ENCODE results near the gene INPPL1. TPM values are rescaled to one million over a fixed set of nuclear protein-coding genes. Genes with fewer than 3 reads are reported as not detected.

The INPPL1 gene
- total RNA-seq, 2 donors from 2014 or later, result 85.0 to 142 TPM

DNA sequence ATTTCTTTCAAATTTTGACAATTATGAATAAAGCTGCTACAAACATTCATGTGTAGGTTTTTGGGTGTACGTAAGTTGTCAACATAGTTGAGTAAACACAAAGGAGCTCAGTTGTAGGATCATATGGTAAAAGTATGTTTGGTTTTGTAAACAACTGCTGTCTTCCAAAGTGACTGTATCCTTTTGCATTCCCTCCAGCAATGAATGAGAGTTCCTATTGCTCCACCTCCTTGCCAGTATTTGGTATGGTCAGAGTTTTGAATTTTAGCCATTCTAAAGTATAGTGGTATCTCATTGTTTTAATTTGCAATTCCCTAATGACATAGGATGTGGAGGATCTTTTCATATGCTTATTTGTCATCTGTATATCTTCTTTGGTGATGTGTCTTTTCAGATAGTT lies 47.4 kb downstream of the INPPL1 start:
- DNase-seq (ENCODE audit: low spot score), result no peak
- no peak for TF ChIP-seq POLR2AphosphoS5 (IDR thresholded peaks at IDR 0.05)
- no peak for TF ChIP-seq POLR2A (IDR thresholded peaks at IDR 0.05)
- TF ChIP-seq, protein P1, sequence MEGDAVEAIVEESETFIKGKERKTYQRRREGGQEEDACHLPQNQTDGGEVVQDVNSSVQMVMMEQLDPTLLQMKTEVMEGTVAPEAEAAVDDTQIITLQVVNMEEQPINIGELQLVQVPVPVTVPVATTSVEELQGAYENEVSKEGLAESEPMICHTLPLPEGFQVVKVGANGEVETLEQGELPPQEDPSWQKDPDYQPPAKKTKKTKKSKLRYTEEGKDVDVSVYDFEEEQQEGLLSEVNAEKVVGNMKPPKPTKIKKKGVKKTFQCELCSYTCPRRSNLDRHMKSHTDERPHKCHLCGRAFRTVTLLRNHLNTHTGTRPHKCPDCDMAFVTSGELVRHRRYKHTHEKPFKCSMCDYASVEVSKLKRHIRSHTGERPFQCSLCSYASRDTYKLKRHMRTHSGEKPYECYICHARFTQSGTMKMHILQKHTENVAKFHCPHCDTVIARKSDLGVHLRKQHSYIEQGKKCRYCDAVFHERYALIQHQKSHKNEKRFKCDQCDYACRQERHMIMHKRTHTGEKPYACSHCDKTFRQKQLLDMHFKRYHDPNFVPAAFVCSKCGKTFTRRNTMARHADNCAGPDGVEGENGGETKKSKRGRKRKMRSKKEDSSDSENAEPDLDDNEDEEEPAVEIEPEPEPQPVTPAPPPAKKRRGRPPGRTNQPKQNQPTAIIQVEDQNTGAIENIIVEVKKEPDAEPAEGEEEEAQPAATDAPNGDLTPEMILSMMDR (IDR thresholded peaks at IDR 0.05), result no peak
- WGBS, result 68% methylated on average over 1 of the region's 1 CpG
- Histone ChIP-seq H3K36me3 (no peaks in the 10 kb centered on the region), H3K27me3 (replicated peaks; ENCODE audit: insufficient read depth) (no peaks in the 10 kb centered on the region), H3K4me1 (replicated peaks) (no peaks in the 10 kb centered on the region), H3K4me3 (no peak overlapping the region), H3K27ac (no peak overlapping the region), H3K9me3 (no peaks in the 10 kb centered on the region)
- intact Hi-C loops (cut with DNase I), result no loop called here

DNA sequence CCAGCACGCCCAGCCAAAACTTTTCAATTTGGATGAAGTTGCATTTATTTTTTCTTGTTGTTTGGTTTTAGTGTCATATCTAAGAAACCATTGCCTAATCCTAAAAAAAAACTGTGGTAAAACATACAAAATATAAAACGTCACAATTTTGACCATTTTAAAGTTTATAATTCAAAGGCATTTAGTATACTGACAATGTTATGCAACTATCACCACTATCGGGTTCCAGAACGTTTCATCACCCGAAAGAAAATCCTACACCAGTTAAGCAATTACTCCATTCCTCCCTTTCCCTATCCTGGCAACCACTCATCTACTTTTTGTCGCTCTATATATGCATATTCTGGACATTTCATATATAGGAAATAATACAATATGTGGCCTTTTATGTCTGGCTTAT lies 49.9 kb downstream of the INPPL1 start:
- no peaks in the 10 kb centered on the region for H3K36me3 ChIP-seq
- H3K4me1 ChIP-seq (replicated peaks), result no peaks in the 10 kb centered on the region
- intact Hi-C loops (cut with DNase I), result no loop called here
- TF ChIP-seq, protein P1 (IDR thresholded peaks at IDR 0.05), result no peak
- no peak for TF ChIP-seq POLR2A (IDR thresholded peaks at IDR 0.05)
- TF ChIP-seq POLR2AphosphoS5 (IDR thresholded peaks at IDR 0.05), result no peak
- H3K4me3 ChIP-seq, result no peak overlapping the region
- no peak overlapping the region for H3K27ac ChIP-seq
- H3K9me3 ChIP-seq, result no peaks in the 10 kb centered on the region
- H3K27me3 ChIP-seq (replicated peaks; ENCODE audit: insufficient read depth), result no peaks in the 10 kb centered on the region
- no peak for DNase-seq (ENCODE audit: low spot score)
- 82% methylated on average over 6 of the region's 6 CpGs for WGBS

DNA sequence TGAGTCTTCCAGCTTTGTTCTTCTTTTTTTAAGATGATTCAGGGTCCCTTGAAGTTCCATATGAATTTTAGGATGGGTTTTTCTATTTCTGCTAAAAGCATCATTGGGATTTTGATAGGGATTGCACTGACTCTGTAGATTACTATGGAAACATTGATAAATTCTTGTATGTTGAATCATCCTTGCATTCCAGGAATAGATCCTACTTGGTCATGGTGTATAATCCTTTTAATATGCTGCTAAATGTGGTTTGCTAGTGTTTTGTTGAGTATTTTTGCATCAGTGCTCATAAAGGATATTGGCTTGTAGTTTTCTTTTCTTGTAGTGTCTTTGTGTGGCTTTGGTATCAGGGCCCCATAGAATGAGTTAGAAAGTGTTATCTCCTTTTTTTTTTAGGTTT lies 54.3 kb downstream of the INPPL1 start:
- Histone ChIP-seq H3K4me1 (replicated peaks) (no peaks in the 10 kb centered on the region), H3K9me3 (no peaks in the 10 kb centered on the region), H3K36me3 (no peaks in the 10 kb centered on the region), H3K27me3 (replicated peaks; ENCODE audit: insufficient read depth) (no peaks in the 10 kb centered on the region), H3K27ac (no peak overlapping the region), H3K4me3 (no peak overlapping the region)
- no peak for TF ChIP-seq POLR2A (IDR thresholded peaks at IDR 0.05)
- TF ChIP-seq, protein P1 (IDR thresholded peaks at IDR 0.05), result no peak
- no peak for TF ChIP-seq POLR2AphosphoS5 (IDR thresholded peaks at IDR 0.05)
- intact Hi-C loops (cut with DNase I), result no loop called here
- DNase-seq (ENCODE audit: low spot score), result no peak

DNA sequence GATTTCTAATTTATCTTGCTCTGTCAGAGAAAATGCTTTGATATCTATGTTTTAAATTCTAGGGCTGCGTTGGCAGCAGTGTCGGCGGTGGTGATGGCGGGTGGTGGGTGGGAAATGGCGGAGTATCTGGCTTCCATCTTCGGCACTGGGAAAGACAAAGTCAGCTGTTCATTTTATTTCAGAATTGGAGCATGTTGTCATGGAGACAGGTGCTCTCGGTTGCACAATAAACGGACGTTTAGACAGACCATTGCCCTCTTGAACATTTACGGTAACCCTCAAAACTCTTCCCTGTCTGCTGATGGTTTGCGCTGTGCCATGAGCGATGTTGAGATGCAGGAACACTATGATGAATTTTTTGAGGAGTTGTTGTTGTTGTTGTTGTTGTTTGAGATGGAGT lies 55.5 kb downstream of the INPPL1 start:
- 93% methylated on average over 12 of the region's 12 CpGs for WGBS
- H3K4me3 ChIP-seq, result no peak overlapping the region
- no peak overlapping the region for H3K27ac ChIP-seq
- TF ChIP-seq POLR2AphosphoS5 (IDR thresholded peaks at IDR 0.05) (no peak), POLR2A (IDR thresholded peaks at IDR 0.05) (no peak)
- TF ChIP-seq, protein P1 (IDR thresholded peaks at IDR 0.05), result no peak
- H3K36me3 ChIP-seq, result no peaks in the 10 kb centered on the region
- H3K4me1 ChIP-seq (replicated peaks), result no peaks in the 10 kb centered on the region
- intact Hi-C loops (cut with DNase I), result no loop called here
- no peaks in the 10 kb centered on the region for H3K9me3 ChIP-seq
- no peak for DNase-seq (ENCODE audit: low spot score)
- H3K27me3 ChIP-seq (replicated peaks; ENCODE audit: insufficient read depth), result no peaks in the 10 kb centered on the region

DNA sequence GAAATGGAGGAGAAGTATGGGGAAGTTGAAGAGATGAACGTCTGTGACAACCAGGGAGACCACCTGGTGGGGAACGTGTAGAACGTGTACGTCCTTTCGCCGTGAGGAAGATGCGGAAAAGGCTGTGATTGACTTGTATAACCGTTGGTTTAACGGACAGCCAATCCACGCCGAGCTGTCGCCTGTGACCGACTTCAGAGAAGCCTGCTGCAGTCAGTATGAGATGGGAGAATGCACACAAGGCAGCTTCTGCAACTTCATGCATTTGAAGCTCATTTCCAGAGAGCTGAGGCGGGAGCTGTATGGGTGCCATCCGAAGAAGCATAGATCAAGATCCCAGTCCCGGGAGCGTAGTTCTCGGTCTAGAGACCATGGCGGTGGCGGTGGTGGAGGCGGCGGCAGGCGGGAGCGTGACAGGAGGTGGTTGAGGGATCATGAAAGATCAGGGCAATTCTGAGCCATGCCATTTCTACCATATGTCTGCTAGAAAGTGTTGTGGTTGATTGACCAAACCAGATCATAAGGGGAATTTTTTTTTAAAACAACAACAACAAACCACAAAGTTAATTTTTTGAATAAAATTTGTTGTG lies 56.3 kb downstream of the INPPL1 start:
- DNase-seq (ENCODE audit: low spot score), result no peak
- intact Hi-C loops (cut with DNase I), result no loop called here
- 95% methylated on average over 24 of the region's 24 CpGs for WGBS
- no peak for TF ChIP-seq POLR2A (IDR thresholded peaks at IDR 0.05)
- no peak for TF ChIP-seq POLR2AphosphoS5 (IDR thresholded peaks at IDR 0.05)
- TF ChIP-seq, protein P1 (IDR thresholded peaks at IDR 0.05), result no peak
- Histone ChIP-seq H3K4me3 (no peak overlapping the region), H3K27ac (no peak overlapping the region), H3K36me3 (no peaks in the 10 kb centered on the region), H3K9me3 (no peaks in the 10 kb centered on the region), H3K27me3 (replicated peaks; ENCODE audit: insufficient read depth) (no peaks in the 10 kb centered on the region), H3K4me1 (replicated peaks) (no peaks in the 10 kb centered on the region)

Data from prostate gland (tissue), 2 donors.